Peyer's patch (tissue), 4 donors: ENCODE measurements around the gene CELF4.

Experiments used
- CTCF ChIP-seq, 6 experiments: fragments of 450-650 bp in 4 of 6; fragments of 200-600 bp in 2 of 6; sonication (generic) in 1 of 6; IDR thresholded peaks; one replicate each; pipeline ENCODE4 v1.5.1; 2017 to 2019; ENCODE audit warnings: antibody characterized with exemption in 6 of 6, mild to moderate bottlenecking in 3 of 6, moderate library complexity in 1 of 6
- POLR2A ChIP-seq, 2 donors: fragments of 450-650 bp; IDR thresholded peaks; one replicate each; pipeline ENCODE4 v1.5.1; 2017; ENCODE audit warnings: antibody characterized with exemption in 2 of 2, mild to moderate bottlenecking in 2 of 2, moderate library complexity in 2 of 2

DNA sequence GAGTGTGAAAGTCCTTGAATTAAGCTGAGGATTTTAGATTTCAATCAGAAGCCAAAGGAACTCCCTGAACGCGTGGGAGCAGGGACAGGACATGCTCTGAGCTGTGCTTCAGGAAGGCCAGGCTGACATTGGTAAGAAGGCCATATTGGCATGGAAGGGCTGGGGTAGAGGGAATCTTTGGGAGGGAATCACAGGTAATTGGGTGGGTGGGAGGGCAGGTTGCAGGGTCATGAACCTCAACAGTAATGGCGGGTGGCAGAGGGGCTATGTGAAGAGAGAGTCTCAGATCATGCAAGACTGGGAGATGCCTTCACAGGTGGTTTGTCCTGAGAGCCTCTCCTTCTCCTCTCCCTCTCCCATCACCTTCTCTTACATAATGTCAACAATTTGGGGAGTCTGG is 18.6 kb upstream of the CELF4 start:
- no peak for TF ChIP-seq CTCF (IDR thresholded peaks at IDR 0.05)
- no peak for TF ChIP-seq POLR2A (IDR thresholded peaks at IDR 0.05)
